ENCODE measurements around the gene DNAH8. TPM values are rescaled to one million over a fixed set of nuclear protein-coding genes. Genes with fewer than 3 reads are reported as not detected.
A peak's percentile ranks its signal among the peaks of the same experiment; 100 is the strongest.

The DNAH8 gene
- total RNA-seq, 1 experiment from 2014 or later = not detected

GRCh38 chr6:38671885-38672467, 43.1 kb upstream of the DNAH8 start:
- Histone ChIP-seq H3K36me3 (ENCODE audit: control insufficient read depth in 1 of 2, insufficient read depth in 2 of 2, low read length in 2 of 2) (peaks cover 6 to 11% of the 10 kb centered on the region in 2 experiments; a peak in 2 of 4 replicates), H3K4me1 (ENCODE audit: control insufficient read depth in 1 of 2, insufficient read depth in 2 of 2, low read length in 2 of 2) (no peaks in the 10 kb centered on the region), H3K9me2 (ENCODE audit: insufficient read depth) (no peaks in the 10 kb centered on the region), H3K4me3 (replicated peaks in 1 of 2; ENCODE audit: low read depth in 1 of 2, low read length in 2 of 2) (no peak overlapping the region), H3K79me2 (ENCODE audit: insufficient read depth, low read length) (no peaks in the 10 kb centered on the region), H3K27me3 (ENCODE audit: insufficient read depth, low read length) (no peaks in the 10 kb centered on the region), H2AFZ (ENCODE audit: low read depth, low read length, poor library complexity, severe bottlenecking) (no peak overlapping the region), H3K27ac (ENCODE audit: low read depth, low read length) (no peak overlapping the region), H3K9ac (ENCODE audit: low read length) (no peak overlapping the region), H4K20me1 (ENCODE audit: insufficient read depth) (no peaks in the 10 kb centered on the region), H3K9me3 (ENCODE audit: control insufficient read depth in 1 of 2, insufficient read depth in 1 of 2, low read depth in 1 of 2, low read length in 2 of 2) (no peaks in the 10 kb centered on the region), H3K4me2 (ENCODE audit: low read length) (no peak overlapping the region)
- POLR2A ChIA-PET = no interaction called here
- no TSS peak for BruUV-seq (replicated peaks)
- DNase-seq (ENCODE audit: low read depth, low spot score) (peak; percentile 28), ATAC-seq (peak; percentile 92)
- intact Hi-C loops (cut with micrococcal nuclease) = loop anchor here (10.0 kb wide), 2 partner anchors 177 to 647 kb away; no protein-coding TSS in a partner anchor
- CTCF ChIA-PET = no interaction called here
- TF ChIP-seq EZH2phosphoT487 (IDR thresholded peaks at IDR 0.05; ENCODE audit: borderline replicate concordance) (no peak), CTCF (IDR thresholded peaks at IDR 0.05 in 2 of 3, conservative IDR thresholded peaks at IDR 0.05 in 1 of 3; ENCODE audit: borderline replicate concordance in 1 of 3, insufficient read depth in 1 of 3, low read depth in 2 of 3, low read length in 2 of 3) (peak; percentile 43 to 84 (median 77); a peak in 5 of 6 replicates), RAD21 (IDR thresholded peaks at IDR 0.05; ENCODE audit: low read depth) (peak; percentile 74)
- RAD21 ChIA-PET (ENCODE audit: low non-redundant PET in 1 of 2, low total read pairs in 2 of 2, uncharacterized antibody in 2 of 2, unreplicated experiment in 2 of 2) = no interaction called here

GRCh38 chr6:38673397-38674165, 41.5 kb upstream of the DNAH8 start:
- Histone ChIP-seq H3K36me3 (ENCODE audit: control insufficient read depth in 1 of 2, insufficient read depth in 2 of 2, low read length in 2 of 2) (peaks cover 15 to 17% of the 10 kb centered on the region in 2 experiments), H3K27ac (ENCODE audit: low read depth, low read length) (no peak overlapping the region), H3K4me1 (ENCODE audit: control insufficient read depth in 1 of 2, insufficient read depth in 2 of 2, low read length in 2 of 2) (no peaks in the 10 kb centered on the region), H2AFZ (ENCODE audit: low read depth, low read length, poor library complexity, severe bottlenecking) (no peak overlapping the region), H4K20me1 (ENCODE audit: insufficient read depth) (no peaks in the 10 kb centered on the region), H3K9me2 (ENCODE audit: insufficient read depth) (no peaks in the 10 kb centered on the region), H3K79me2 (ENCODE audit: insufficient read depth, low read length) (no peaks in the 10 kb centered on the region), H3K27me3 (ENCODE audit: insufficient read depth, low read length) (no peaks in the 10 kb centered on the region), H3K9me3 (ENCODE audit: control insufficient read depth in 1 of 2, insufficient read depth in 1 of 2, low read depth in 1 of 2, low read length in 2 of 2) (no peaks in the 10 kb centered on the region), H3K4me2 (ENCODE audit: low read length) (no peak overlapping the region), H3K4me3 (replicated peaks in 1 of 2; ENCODE audit: low read depth in 1 of 2, low read length in 2 of 2) (no peak overlapping the region), H3K9ac (ENCODE audit: low read length) (no peak overlapping the region)
- ATAC-seq (no peak), DNase-seq (ENCODE audit: low read depth, low spot score) (no peak)
- RAD21 ChIA-PET (ENCODE audit: low non-redundant PET in 1 of 2, low total read pairs in 2 of 2, uncharacterized antibody in 2 of 2, unreplicated experiment in 2 of 2) = no interaction called here
- TF ChIP-seq EZH2 (IDR thresholded peaks at IDR 0.05) (no peak), POLR2A (IDR thresholded peaks at IDR 0.05; ENCODE audit: borderline replicate concordance, extremely low read depth, insufficient read depth, insufficient read length) (no peak), TCF7L2 (IDR thresholded peaks at IDR 0.05; ENCODE audit: borderline replicate concordance, extremely low read depth, insufficient read depth, insufficient read length) (no peak), JUND (IDR thresholded peaks at IDR 0.05) (no peak)
- POLR2A ChIA-PET = no interaction called here
- BruUV-seq (replicated peaks) = no TSS peak
- intact Hi-C loops (cut with micrococcal nuclease) = loop anchor here (10.0 kb wide), 2 partner anchors 179 to 649 kb away; no protein-coding TSS in a partner anchor
- CTCF ChIA-PET = interaction anchor here (1.1 kb wide), 2 partner anchors 14 to 100 kb away, joined by 3 read pairs; no protein-coding TSS in a partner anchor
